ENCODE measurements around the gene SEC24D.

SEC24D gene

GRCh38 chr4:118767109-118767508 lies 68.8 kb downstream of the SEC24D start:
- H3K9me3 ChIP-seq (ENCODE audit: control insufficient read depth, low read length) = no peaks in the 10 kb centered on the region
- no peak for DNase-seq (ENCODE audit: low read depth)
- H3K4me3 ChIP-seq (ENCODE audit: low read length) = no peak overlapping the region
- peaks cover 50% of the 10 kb centered on the region for H3K4me1 ChIP-seq (ENCODE audit: control insufficient read depth, insufficient read depth, low read length)
- H3K27me3 ChIP-seq (replicated peaks; ENCODE audit: control insufficient read depth, insufficient read depth, low read length) = no peaks in the 10 kb centered on the region
- H3K9ac ChIP-seq (ENCODE audit: low read length) = no peak overlapping the region
- peaks cover 58% of the 10 kb centered on the region for H3K36me3 ChIP-seq (ENCODE audit: control insufficient read depth, insufficient read depth, low read length, severe bottlenecking)

GRCh38 chr4:118765399-118765798 lies 70.5 kb downstream of the SEC24D start:
- Histone ChIP-seq H3K9me3 (ENCODE audit: control insufficient read depth, low read length) (no peaks in the 10 kb centered on the region), H3K36me3 (ENCODE audit: control insufficient read depth, insufficient read depth, low read length, severe bottlenecking) (peaks cover 52% of the 10 kb centered on the region), H3K4me1 (ENCODE audit: control insufficient read depth, insufficient read depth, low read length) (peaks cover 62% of the 10 kb centered on the region), H3K27me3 (replicated peaks; ENCODE audit: control insufficient read depth, insufficient read depth, low read length) (no peaks in the 10 kb centered on the region), H3K9ac (ENCODE audit: low read length) (peak overlapping the region; percentile 54), H3K4me3 (ENCODE audit: low read length) (no peak overlapping the region)
- peak; percentile 96 for DNase-seq (ENCODE audit: low read depth)

- H3K4me1 ChIP-seq (ENCODE audit: control insufficient read depth, insufficient read depth, low read length) = peaks cover 68% of the 10 kb centered on the region
- H3K9me3 ChIP-seq (ENCODE audit: control insufficient read depth, low read length) = no peaks in the 10 kb centered on the region
- H3K9ac ChIP-seq (ENCODE audit: low read length) = peak overlapping the region; percentile 65
- peaks cover 47% of the 10 kb centered on the region for H3K36me3 ChIP-seq (ENCODE audit: control insufficient read depth, insufficient read depth, low read length, severe bottlenecking)
- no peak overlapping the region for H3K4me3 ChIP-seq (ENCODE audit: low read length)
- no peaks in the 10 kb centered on the region for H3K27me3 ChIP-seq (replicated peaks; ENCODE audit: control insufficient read depth, insufficient read depth, low read length)
- peak; percentile 65 for DNase-seq (ENCODE audit: low read depth)
Measured at GRCh38 chr4:118762730-118763477, 73.0 kb downstream of the SEC24D start.

- Histone ChIP-seq H3K27me3 (replicated peaks; ENCODE audit: control insufficient read depth, insufficient read depth, low read length) (no peaks in the 10 kb centered on the region), H3K36me3 (ENCODE audit: control insufficient read depth, insufficient read depth, low read length, severe bottlenecking) (peaks cover 46% of the 10 kb centered on the region), H3K4me3 (ENCODE audit: low read length) (no peak overlapping the region), H3K4me1 (ENCODE audit: control insufficient read depth, insufficient read depth, low read length) (peaks cover 73% of the 10 kb centered on the region), H3K9me3 (ENCODE audit: control insufficient read depth, low read length) (no peaks in the 10 kb centered on the region), H3K9ac (ENCODE audit: low read length) (peak overlapping the region; percentile 26)
- DNase-seq (ENCODE audit: low read depth) = no peak
Measured at GRCh38 chr4:118762155-118762554, 73.8 kb downstream of the SEC24D start.

- H3K4me1 ChIP-seq (ENCODE audit: control insufficient read depth, insufficient read depth, low read length) = peaks cover 70% of the 10 kb centered on the region
- no peaks in the 10 kb centered on the region for H3K9me3 ChIP-seq (ENCODE audit: control insufficient read depth, low read length)
- H3K27me3 ChIP-seq (replicated peaks; ENCODE audit: control insufficient read depth, insufficient read depth, low read length) = no peaks in the 10 kb centered on the region
- peaks cover 46% of the 10 kb centered on the region for H3K36me3 ChIP-seq (ENCODE audit: control insufficient read depth, insufficient read depth, low read length, severe bottlenecking)
- no peak for DNase-seq (ENCODE audit: low read depth)
- no peak overlapping the region for H3K4me3 ChIP-seq (ENCODE audit: low read length)
- no peak overlapping the region for H3K9ac ChIP-seq (ENCODE audit: low read length)
Measured at GRCh38 chr4:118761397-118762016, 74.4 kb downstream of the SEC24D start.

- DNase-seq (ENCODE audit: low read depth) = no peak
- H3K4me1 ChIP-seq (ENCODE audit: control insufficient read depth, insufficient read depth, low read length) = peaks cover 65% of the 10 kb centered on the region
- H3K36me3 ChIP-seq (ENCODE audit: control insufficient read depth, insufficient read depth, low read length, severe bottlenecking) = peaks cover 47% of the 10 kb centered on the region
- no peak overlapping the region for H3K9ac ChIP-seq (ENCODE audit: low read length)
- no peaks in the 10 kb centered on the region for H3K9me3 ChIP-seq (ENCODE audit: control insufficient read depth, low read length)
- H3K4me3 ChIP-seq (ENCODE audit: low read length) = no peak overlapping the region
- H3K27me3 ChIP-seq (replicated peaks; ENCODE audit: control insufficient read depth, insufficient read depth, low read length) = no peaks in the 10 kb centered on the region
Measured at GRCh38 chr4:118760493-118760892, 75.4 kb downstream of the SEC24D start.

GRCh38 chr4:118760092-118760491 lies 75.8 kb downstream of the SEC24D start:
- H3K9ac ChIP-seq (ENCODE audit: low read length) = no peak overlapping the region
- no peaks in the 10 kb centered on the region for H3K9me3 ChIP-seq (ENCODE audit: control insufficient read depth, low read length)
- no peak overlapping the region for H3K4me3 ChIP-seq (ENCODE audit: low read length)
- peaks cover 46% of the 10 kb centered on the region for H3K36me3 ChIP-seq (ENCODE audit: control insufficient read depth, insufficient read depth, low read length, severe bottlenecking)
- peaks cover 66% of the 10 kb centered on the region for H3K4me1 ChIP-seq (ENCODE audit: control insufficient read depth, insufficient read depth, low read length)
- DNase-seq (ENCODE audit: low read depth) = no peak
- H3K27me3 ChIP-seq (replicated peaks; ENCODE audit: control insufficient read depth, insufficient read depth, low read length) = no peaks in the 10 kb centered on the region

- Histone ChIP-seq H3K9me3 (ENCODE audit: control insufficient read depth, low read length) (no peaks in the 10 kb centered on the region), H3K27me3 (replicated peaks; ENCODE audit: control insufficient read depth, insufficient read depth, low read length) (no peaks in the 10 kb centered on the region), H3K36me3 (ENCODE audit: control insufficient read depth, insufficient read depth, low read length, severe bottlenecking) (peaks cover 40% of the 10 kb centered on the region), H3K4me3 (ENCODE audit: low read length) (no peak overlapping the region), H3K9ac (ENCODE audit: low read length) (no peak overlapping the region), H3K4me1 (ENCODE audit: control insufficient read depth, insufficient read depth, low read length) (peaks cover 64% of the 10 kb centered on the region)
- DNase-seq (ENCODE audit: low read depth) = no peak
Measured at GRCh38 chr4:118759481-118759880, 76.4 kb downstream of the SEC24D start.

- no peaks in the 10 kb centered on the region for H3K27me3 ChIP-seq (replicated peaks; ENCODE audit: control insufficient read depth, insufficient read depth, low read length)
- H3K9ac ChIP-seq (ENCODE audit: low read length) = peak overlapping the region; percentile 35
- H3K36me3 ChIP-seq (ENCODE audit: control insufficient read depth, insufficient read depth, low read length, severe bottlenecking) = peaks cover 35% of the 10 kb centered on the region
- H3K4me3 ChIP-seq (ENCODE audit: low read length) = peak overlapping the region; percentile 46
- H3K9me3 ChIP-seq (ENCODE audit: control insufficient read depth, low read length) = no peaks in the 10 kb centered on the region
- DNase-seq (ENCODE audit: low read depth) = peak; percentile 89
- peaks cover 62% of the 10 kb centered on the region for H3K4me1 ChIP-seq (ENCODE audit: control insufficient read depth, insufficient read depth, low read length)
Measured at GRCh38 chr4:118758293-118758692, 77.6 kb downstream of the SEC24D start.

- Histone ChIP-seq H3K27me3 (replicated peaks; ENCODE audit: control insufficient read depth, insufficient read depth, low read length) (no peaks in the 10 kb centered on the region), H3K4me3 (ENCODE audit: low read length) (peak overlapping the region; percentile 46), H3K9me3 (ENCODE audit: control insufficient read depth, low read length) (no peaks in the 10 kb centered on the region), H3K4me1 (ENCODE audit: control insufficient read depth, insufficient read depth, low read length) (peaks cover 60% of the 10 kb centered on the region), H3K9ac (ENCODE audit: low read length) (peak overlapping the region; percentile 35), H3K36me3 (ENCODE audit: control insufficient read depth, insufficient read depth, low read length, severe bottlenecking) (peaks cover 39% of the 10 kb centered on the region)
- peak; percentile 89 for DNase-seq (ENCODE audit: low read depth)
Measured at GRCh38 chr4:118757761-118758251, 78.1 kb downstream of the SEC24D start.

- H3K9ac ChIP-seq (ENCODE audit: low read length) = no peak overlapping the region
- no peak for DNase-seq (ENCODE audit: low read depth)
- no peaks in the 10 kb centered on the region for H3K9me3 ChIP-seq (ENCODE audit: control insufficient read depth, low read length)
- H3K36me3 ChIP-seq (ENCODE audit: control insufficient read depth, insufficient read depth, low read length, severe bottlenecking) = peaks cover 48% of the 10 kb centered on the region
- H3K4me1 ChIP-seq (ENCODE audit: control insufficient read depth, insufficient read depth, low read length) = peaks cover 60% of the 10 kb centered on the region
- no peaks in the 10 kb centered on the region for H3K27me3 ChIP-seq (replicated peaks; ENCODE audit: control insufficient read depth, insufficient read depth, low read length)
- H3K4me3 ChIP-seq (ENCODE audit: low read length) = no peak overlapping the region
Measured at GRCh38 chr4:118756958-118757357, 79.0 kb downstream of the SEC24D start.
